SU-DHL-6 (cell line): Measurements from ENCODE around the gene MED27.

Experiments used
- CTCF ChIP-seq: fragments of 200-600 bp; sonication (generic); IDR thresholded peaks from one replicate; pipeline ENCODE4 v1.5.1; 2017; ENCODE audit warnings: antibody characterized with exemption, mild to moderate bottlenecking, low read length, moderate library complexity; ENCODE audit not compliant: insufficient read depth, poor library complexity, severe bottlenecking
- EZH2phosphoT487 ChIP-seq: fragments of 200-600 bp; sonication (generic), shearing (Covaris generic); conservative IDR thresholded peaks from 2 replicates; pipeline ENCODE4 v1.6.1; 2018; ENCODE audit warnings: mild to moderate bottlenecking, antibody characterized with exemption, low read length, moderate library complexity, mixed read lengths

GRCh38 chr9:132061526-132061925, 18.1 kb downstream of the MED27 start:
- TF ChIP-seq CTCF (no peak), EZH2phosphoT487 (no peak)
